NK-92 (cell line): Measurements from ENCODE around the gene PLAC8L1.

Source experiments
- DNase-seq: peaks from one replicate; lab custom pipeline; 2025; ENCODE audit not compliant: unreplicated experiment; lab: John Stamatoyannopoulos, UW

PLAC8L1 gene

DNA sequence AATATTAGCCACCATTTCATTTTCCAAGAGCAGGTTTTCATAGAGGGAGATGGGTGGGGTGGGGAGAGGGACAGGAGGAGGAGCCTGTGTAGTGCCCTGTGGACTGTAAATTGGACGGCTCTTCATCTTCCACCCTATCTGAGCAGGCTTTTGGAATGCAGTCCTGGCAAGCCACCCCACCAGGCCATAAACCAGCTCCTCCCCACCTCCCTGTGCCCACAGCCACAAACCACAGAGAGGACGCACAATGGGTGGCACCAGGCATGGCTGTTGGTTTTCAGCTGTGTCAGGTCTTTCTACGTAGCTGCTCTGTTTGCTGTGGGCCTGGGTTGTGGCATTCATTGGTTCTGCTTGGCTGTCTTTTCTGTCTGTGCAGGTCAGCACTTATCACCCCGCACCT, 58.0 kb downstream of the PLAC8L1 start:
- no peak for DNase-seq

- no peak for DNase-seq
These were observed 61.7 kb downstream of the PLAC8L1 start for GRCh38 chr5:146043722-146044121.

GRCh38 chr5:146042628-146043279, 62.6 kb downstream of the PLAC8L1 start:
- no peak for DNase-seq

- no peak for DNase-seq
These were observed 64.1 kb downstream of the PLAC8L1 start for GRCh38 chr5:146041180-146041789.

- no peak for DNase-seq
These were observed 64.8 kb downstream of the PLAC8L1 start for GRCh38 chr5:146040527-146040926.

DNA sequence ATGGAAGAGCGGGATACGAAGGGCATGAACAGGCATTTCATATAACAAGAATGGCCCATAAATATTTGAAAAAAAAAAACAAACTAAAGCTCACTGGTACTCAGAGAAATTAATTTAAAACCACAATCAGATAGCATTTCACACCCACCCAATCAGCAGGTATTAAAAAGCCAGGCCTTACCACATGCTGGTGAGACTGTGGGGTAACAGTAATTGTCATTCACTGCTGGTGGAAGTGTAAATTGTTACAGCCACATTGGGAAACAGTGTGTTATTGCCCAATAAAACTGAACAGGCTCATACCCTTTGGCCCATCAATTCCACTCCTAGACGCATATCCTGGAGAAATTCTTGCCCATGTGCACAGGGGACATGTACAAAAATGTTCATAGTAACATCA, 66.0 kb downstream of the PLAC8L1 start:
- no peak for DNase-seq

GRCh38 chr5:146034605-146035004, 70.8 kb downstream of the PLAC8L1 start:
- DNase-seq: no peak
